SIG-M5 treated with dmso at 0.1 percent for 504 hours (cell line): ENCODE data around the gene GJA3.
"Not testable (repeated sequence)": the region's sequence is repeated elsewhere in the genome, so short reads cannot be mapped to it uniquely, and the experiment has no call there.

Source experiments
- DNase-seq: peaks from one replicate; lab custom pipeline; 2025; ENCODE audit not compliant: unreplicated experiment; lab: John Stamatoyannopoulos, UW

The GJA3 gene

GRCh38 chr13:20182231-20182846, 21.5 kb upstream of the GJA3 start:
- DNase-seq: peak; percentile 88

DNA sequence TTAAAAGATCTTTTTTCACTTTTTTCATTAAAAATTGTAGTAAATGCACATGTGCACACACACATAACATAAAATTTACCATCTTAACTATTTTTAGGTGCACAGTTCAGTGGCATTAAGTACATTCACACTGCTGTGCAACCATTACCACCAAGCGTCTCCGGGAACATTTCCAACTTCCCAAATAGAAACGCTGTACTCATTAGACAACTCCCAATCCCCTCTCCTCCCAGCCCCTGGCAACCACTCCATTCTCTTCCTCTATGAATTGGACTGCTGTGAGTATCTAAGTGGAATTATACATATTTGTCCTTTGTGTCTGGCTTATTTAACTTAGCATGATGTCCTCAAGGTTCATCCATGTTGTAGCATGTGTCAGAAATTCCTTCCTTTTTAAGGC, 20.3 kb upstream of the GJA3 start:
- DNase-seq: no peak

DNA sequence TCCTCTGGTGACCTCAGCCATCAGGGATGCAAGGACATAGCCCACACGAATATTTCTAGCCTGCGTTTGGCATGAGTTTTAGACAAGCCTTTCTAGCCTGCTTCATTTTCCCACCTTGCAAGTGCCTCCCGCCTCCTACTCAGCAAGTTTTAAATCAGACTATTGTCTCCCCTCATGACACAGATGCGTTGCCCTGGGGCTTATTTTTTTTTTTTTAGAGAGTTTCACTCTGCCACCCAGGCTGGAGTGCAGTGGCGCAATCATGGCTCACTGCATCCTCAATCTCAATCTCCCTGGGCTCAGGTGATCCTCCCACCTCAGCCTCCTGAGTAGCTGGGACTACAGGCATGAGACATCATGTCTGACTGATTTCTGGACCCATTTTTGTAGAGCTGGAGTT, 17.3 kb upstream of the GJA3 start:
- no peak for DNase-seq

DNA sequence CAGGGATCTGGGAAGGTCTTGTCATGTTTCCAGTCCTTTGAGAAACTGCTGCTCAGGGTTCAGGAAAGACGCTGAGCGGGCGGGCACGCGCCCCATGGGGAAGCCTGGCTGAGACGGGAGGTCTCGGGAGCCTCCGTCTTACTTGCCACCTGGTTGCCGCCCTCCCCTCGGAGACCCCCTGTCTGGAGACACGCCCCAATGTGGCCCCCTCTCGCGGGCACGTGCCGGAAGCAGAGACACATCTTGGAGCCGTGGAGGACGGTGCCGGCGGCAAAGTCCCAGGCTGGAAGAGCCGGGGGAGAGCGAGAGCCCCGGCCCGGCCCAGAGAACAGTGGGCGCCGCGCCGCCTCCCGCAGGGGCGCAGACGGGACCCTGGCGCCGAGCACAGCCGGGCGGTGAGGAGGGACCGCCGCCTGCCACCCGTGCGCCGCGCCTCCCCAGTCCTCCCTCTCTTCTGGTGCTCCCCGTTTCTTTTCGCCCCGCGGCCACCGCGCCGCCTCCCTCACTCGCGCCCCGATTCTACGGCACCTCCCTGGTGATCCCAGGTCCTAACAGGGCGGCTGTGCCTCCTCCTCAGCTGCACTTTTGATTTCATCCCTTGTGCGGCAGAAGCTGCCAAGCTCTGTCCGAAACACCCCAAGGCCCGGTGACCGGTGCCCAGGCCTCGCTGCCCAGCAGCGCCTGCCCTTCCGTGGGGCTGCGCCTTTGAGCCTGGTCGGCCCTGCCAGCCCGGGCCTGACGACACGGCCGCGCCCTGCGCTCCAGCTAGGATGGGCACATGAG, 16.4 kb upstream of the GJA3 start:
- DNase-seq: no peak

- no peak for DNase-seq
Observed at GRCh38 chr13:20175907-20176652, 15.2 kb upstream of the GJA3 start.

- DNase-seq: no peak
Observed at GRCh38 chr13:20175406-20175794, 14.5 kb upstream of the GJA3 start.

- DNase-seq: peak; percentile 95
Observed at GRCh38 chr13:20174656-20175405, 14.0 kb upstream of the GJA3 start.

DNA sequence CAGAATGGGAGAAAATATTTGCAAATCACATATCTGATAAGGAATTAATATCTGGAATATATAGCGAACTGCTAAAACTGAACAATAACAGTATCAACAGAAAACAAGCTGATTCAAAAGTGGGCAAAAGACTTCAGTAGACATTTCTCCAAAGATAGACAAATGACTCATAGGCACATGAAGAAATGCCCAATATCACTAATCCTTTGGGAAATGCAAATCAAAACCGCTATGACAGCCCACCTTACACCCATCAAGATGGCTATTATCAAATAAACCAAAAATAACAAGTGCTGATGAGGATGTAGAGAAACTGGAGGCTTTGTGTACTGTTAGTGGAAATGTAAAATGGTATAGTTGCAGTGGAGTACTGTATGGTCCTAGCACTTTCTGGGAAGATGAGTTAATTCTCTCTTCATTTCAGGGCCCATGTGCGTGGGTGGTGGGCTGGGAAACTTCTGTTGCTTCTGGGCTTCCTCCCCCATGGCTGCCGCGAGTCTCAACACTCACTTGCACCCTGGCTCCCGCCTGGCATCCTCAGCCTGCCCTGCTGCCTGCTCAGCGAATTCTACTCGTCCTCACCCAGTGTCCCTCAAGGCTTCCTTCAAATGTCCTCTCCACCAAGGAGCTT, 12.4 kb upstream of the GJA3 start:
- DNase-seq: no peak

DNA sequence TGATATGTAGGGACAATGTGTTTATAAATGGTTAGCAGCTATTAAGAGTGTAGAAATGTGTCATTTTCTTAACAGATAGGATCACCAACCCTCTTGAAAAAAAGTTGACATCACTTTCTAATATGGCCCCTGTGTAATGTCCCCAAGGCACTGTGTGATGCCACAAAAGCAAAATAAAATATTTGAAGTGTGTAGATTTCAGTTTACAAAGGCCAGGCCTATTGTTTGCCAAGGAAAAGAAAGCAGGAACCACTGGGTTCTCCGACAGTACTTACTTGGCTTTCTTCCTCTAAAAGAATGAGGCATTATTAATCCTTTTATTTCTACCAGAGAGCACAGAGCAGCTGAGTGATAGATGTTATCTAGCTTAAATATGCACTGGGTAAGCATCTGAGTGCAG, 10.5 kb upstream of the GJA3 start:
- DNase-seq: peak; percentile 48

- peak; percentile 86 for DNase-seq
Observed at GRCh38 chr13:20170921-20171320, 10.1 kb upstream of the GJA3 start.

- no peak for DNase-seq
Observed at GRCh38 chr13:20168396-20168795, 7.5 kb upstream of the GJA3 start.

DNA sequence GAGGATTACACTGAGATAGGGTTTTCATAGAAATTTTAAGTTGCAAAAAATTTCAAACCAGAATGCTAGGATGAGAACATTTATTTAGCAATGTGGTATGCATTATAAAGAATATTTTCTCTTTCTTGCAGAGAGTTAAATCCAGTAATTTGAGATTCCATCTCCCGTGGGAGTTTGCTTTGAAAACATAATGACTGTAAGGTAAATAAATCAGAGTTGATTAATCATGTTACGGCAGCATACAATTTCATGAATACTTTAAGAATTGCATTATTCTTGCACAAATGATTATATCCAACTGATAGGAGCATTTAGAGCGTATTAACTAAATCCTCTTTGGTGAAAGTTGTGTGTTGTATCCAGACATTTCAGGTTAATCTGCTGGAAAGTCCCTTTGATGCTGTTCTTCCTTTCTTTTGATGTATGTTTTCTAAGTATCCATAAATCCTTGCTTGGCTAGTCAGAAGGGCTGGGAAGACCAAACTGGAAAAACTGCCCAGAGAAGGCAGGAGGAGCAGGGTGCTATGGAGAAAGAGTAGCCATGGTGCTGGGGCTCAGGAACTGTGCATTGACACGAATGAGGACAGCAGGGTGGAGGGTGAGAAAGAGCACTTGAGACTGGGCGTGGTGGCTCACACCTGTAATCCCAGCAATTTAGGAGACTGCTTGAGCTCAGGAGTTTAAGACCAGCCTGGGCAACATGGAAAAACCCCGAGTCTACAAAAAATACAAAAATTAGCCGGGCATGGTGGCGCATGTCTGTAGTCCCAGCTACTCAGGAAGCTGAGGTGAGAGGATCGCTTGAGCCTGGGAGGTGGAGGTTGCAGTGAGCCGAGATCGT, 4.8 kb upstream of the GJA3 start:
- no peak for DNase-seq

- no peak for DNase-seq
Observed at GRCh38 chr13:20161951-20162300, 1.1 kb upstream of the GJA3 start.

- DNase-seq: no peak
Observed at GRCh38 chr13:20161275-20161950, 561 bp upstream of the GJA3 start.

DNA sequence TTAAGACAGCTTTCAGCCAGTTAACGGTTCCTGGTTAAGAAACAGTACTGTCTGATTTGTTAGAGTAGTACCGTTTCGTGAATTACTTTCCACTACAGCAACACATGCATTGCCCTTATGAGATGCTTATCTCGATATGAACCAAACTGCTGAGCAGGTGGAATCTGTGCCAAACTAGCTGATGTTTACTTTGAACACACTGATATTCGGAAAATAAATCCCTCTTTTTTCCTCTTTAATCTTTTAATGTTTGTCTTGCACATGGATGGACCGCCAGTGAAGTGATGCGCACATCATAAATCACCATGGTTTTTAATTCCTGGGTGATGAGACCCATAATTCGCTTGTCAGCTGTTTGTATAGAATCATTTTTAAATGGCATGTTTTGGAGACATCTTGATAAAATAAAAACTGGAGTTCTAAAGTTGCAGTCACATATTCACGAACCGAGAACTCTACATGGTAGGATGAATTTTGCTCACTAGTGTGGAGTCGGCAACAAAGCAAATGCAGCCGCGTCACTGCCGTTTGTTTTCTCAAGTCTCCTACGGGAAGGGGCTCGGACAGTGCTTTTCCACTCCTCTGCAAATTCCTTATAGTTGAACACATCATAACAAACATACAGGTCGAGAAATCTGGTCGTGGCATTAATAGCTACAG, 1.1 kb downstream of the GJA3 start:
- DNase-seq: no peak

DNA sequence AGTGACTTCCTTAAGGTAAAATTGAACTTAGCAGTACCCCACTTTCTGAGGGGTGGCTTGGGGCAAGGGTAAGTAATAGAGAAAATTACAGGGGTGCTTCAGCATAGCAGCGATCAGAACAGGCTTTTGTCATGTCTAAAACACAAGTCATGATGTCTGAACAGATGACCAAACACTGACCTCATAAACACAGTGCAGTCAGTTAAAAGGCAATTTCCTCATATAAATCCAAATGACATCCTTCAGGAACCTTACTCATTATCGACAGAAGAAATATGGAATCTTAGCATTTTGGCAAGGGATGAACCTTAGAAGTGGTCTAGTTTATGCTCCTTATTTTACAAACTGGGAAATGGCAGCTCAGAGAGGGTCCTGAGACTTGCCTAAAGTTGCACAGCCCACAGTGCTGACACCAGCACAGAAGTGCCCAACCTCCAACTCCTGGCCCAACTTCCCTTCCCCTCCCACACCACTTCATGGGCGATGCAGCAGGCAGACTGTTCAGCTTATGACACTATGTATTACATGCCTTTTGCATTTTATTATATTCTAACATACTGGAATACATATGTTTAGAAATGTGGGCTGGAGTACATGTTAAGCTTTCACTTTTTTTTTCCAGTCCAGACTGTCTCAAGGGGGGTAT, 3.6 kb downstream of the GJA3 start:
- DNase-seq: peak; percentile 39

GRCh38 chr13:20156702-20157101, 4.2 kb downstream of the GJA3 start:
- DNase-seq: no peak

DNA sequence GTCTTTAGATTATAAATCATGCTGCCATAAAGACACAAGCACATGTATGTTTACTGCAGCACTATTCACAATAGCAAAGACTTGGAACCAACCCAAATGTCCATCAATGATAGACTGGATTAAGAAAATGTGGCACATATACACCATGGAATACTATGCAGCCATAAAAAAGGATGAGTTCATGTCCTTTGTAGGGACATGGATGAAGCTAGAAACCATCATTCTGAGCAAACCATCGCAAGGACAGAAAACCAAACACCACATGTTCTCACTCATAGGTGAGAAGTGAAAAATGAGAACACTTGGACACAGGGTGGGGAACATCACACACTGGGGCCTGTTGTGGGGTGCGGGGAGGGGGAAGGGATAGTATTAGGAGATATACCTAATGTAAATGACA, 7.6 kb downstream of the GJA3 start:
- DNase-seq: not testable (repeated sequence)

DNA sequence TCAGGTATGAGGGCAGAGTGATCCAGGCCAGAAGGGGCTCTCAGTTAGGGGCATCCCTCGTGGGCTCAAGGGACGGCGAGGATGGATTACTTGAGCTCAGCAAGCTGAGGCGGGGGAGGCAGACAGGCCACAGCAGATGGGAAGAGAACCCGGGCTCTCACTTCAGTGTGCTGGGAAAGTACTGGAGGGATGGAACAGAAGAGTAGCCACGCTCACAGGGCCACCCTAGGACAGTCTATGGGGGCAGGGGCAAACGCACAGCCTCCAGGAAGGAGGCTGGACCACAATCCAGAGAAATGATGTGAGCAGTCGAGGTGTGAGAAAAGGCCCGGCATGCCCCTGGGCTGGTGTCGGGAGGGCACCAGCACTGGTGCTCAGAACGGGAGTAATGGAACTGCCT, 9.2 kb downstream of the GJA3 start:
- DNase-seq: no peak
